ENCODE results near the gene ADAM10.

ADAM10 gene

DNA sequence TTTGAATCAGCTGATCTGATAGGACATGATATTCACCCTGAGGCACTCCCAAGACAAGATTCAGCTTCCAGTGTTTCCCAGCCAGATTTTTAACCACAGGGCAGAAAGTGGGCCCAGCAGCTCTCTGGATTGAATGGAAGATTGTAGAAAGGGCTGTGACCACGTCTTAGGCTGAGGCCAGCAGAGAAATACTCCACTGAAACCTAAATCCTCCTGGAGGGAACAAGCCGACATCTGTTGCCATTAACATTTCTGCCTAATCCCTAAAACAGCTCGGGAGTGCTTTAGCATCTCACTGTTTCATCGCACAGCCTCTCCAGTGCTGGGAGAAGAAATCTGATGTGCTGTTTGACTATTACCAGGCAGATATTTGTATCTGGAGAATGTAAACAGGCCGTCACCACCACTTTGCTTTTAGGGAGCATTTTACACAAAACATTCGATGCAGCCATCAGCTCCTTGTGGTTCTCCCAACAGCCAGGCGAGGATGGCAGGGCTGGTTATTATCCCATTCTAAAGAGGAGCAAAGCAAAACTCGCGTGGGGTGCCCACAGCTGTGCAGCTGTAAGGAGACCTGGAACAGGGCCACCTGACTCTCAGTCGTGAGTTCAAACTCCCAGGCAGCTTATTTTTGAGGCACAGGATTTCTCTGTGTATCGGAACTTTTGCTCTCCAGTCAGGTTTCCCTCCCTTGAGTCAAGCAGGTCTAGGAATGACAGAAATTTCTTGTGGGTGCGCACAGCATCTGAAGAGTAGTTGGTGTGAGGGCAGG is 200.3 kb downstream of the ADAM10 start:
- H3K27ac ChIP-seq: no peak overlapping the region
- no peak for TF ChIP-seq ZFX (IDR thresholded peaks at IDR 0.05; ENCODE audit: borderline replicate concordance)
- TF ChIP-seq, protein P1, sequence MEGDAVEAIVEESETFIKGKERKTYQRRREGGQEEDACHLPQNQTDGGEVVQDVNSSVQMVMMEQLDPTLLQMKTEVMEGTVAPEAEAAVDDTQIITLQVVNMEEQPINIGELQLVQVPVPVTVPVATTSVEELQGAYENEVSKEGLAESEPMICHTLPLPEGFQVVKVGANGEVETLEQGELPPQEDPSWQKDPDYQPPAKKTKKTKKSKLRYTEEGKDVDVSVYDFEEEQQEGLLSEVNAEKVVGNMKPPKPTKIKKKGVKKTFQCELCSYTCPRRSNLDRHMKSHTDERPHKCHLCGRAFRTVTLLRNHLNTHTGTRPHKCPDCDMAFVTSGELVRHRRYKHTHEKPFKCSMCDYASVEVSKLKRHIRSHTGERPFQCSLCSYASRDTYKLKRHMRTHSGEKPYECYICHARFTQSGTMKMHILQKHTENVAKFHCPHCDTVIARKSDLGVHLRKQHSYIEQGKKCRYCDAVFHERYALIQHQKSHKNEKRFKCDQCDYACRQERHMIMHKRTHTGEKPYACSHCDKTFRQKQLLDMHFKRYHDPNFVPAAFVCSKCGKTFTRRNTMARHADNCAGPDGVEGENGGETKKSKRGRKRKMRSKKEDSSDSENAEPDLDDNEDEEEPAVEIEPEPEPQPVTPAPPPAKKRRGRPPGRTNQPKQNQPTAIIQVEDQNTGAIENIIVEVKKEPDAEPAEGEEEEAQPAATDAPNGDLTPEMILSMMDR (IDR thresholded peaks at IDR 0.05): no peak

- TF ChIP-seq ZFX (IDR thresholded peaks at IDR 0.05; ENCODE audit: borderline replicate concordance): no peak
- TF ChIP-seq, protein P1 (IDR thresholded peaks at IDR 0.05): no peak
- H3K27ac ChIP-seq: no peak overlapping the region
These were observed 201.0 kb downstream of the ADAM10 start for GRCh38 chr15:58548308-58549012.

DNA sequence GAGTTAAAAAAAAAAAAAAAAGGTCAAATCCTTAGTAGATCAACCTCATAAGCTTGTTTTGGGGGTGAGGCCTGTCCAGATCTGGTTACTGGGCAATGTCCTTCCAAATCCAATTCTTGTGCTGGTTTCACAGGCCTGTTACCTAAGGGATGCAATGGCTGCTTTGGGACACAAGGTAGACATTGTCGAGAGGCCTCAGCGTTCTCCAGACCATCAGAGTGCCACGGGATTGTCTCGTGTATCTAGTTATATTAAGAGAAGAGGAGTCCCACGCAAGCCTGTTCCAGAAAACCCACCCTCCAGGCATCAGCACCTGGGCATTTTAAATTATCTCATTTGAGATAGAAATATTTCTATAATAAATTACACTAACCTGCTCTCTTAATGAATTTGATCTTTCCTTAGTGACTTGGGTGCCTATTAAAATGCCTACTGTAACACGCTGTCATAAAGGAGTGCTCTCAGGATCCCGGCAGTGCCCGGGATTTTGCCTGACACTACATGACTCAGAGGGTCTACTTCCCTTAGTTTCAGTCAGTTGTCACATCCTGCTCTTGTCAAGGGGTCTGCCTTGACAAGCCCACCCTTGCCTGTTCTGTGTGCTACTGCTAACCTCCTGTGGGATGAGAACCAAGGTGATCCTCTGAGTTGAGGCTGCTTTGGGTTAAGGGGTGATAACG is 201.7 kb downstream of the ADAM10 start:
- no peak for TF ChIP-seq ZFX (IDR thresholded peaks at IDR 0.05; ENCODE audit: borderline replicate concordance)
- TF ChIP-seq, protein P1 (IDR thresholded peaks at IDR 0.05): no peak
- no peak overlapping the region for H3K27ac ChIP-seq

- H3K27ac ChIP-seq: no peak overlapping the region
- TF ChIP-seq ZFX (IDR thresholded peaks at IDR 0.05; ENCODE audit: borderline replicate concordance): no peak
- TF ChIP-seq, protein P1 (IDR thresholded peaks at IDR 0.05): no peak
These were observed 202.6 kb downstream of the ADAM10 start for GRCh38 chr15:58546635-58547627.

GRCh38 chr15:58546066-58546591 is 203.4 kb downstream of the ADAM10 start:
- no peak overlapping the region for H3K27ac ChIP-seq
- TF ChIP-seq, protein P1 (IDR thresholded peaks at IDR 0.05): no peak
- TF ChIP-seq ZFX (IDR thresholded peaks at IDR 0.05; ENCODE audit: borderline replicate concordance): no peak

DNA sequence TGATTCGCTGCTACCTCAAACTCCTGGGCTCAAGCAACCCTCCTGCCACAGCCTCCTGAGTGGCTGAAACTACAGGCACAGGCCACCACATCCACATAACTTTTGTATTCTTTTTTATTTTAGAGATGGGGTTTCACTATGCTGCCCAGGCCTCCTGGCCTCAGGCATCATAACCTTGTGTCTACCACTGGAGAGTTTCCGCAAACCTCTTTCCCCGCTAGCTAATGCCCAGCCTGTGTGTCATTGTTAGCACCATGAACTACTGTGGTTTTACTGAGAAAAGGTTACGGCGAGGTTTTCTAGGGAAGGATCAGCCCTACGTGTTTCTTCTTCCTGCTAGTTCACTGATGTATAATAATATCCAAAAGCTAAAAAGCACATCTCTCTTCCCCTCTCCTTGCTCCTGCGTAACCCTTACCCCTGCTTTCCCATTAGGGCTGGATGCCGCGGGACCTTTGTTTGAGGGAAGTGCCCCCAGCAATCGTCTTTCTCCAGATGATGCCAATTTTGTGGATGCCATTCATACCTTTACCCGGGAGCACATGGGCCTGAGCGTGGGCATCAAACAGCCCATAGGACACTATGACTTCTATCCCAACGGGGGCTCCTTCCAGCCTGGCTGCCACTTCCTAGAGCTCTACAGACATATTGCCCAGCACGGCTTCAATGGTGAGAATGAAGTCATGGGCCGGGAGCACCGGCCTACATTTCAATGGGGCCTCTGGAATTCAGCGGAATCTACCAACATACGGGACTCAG is 204.0 kb downstream of the ADAM10 start:
- no peak for TF ChIP-seq ZFX (IDR thresholded peaks at IDR 0.05; ENCODE audit: borderline replicate concordance)
- TF ChIP-seq, protein P1 (IDR thresholded peaks at IDR 0.05): no peak
- H3K27ac ChIP-seq: no peak overlapping the region
